NCI-H345 treated with DMSO at 0.1 percent for 48 hours (cell line): Measurements from ENCODE around the gene NF2.

ENCODE experiments used
- DNase-seq: peaks from one replicate; lab custom pipeline; 2025; ENCODE audit not compliant: unreplicated experiment; lab: John Stamatoyannopoulos, UW

Gene NF2

GRCh38 chr22:29738118-29738815 is 134.8 kb downstream of the NF2 start:
- no peak for DNase-seq

- DNase-seq: no peak
Measured at GRCh38 chr22:29739346-29739875, 136.0 kb downstream of the NF2 start.

GRCh38 chr22:29740216-29740615 is 136.8 kb downstream of the NF2 start:
- no peak for DNase-seq

- no peak for DNase-seq
Measured at GRCh38 chr22:29741926-29742325, 138.5 kb downstream of the NF2 start.

GRCh38 chr22:29742326-29742725 is 138.9 kb downstream of the NF2 start:
- DNase-seq: no peak

GRCh38 chr22:29744902-29745301 is 141.5 kb downstream of the NF2 start:
- peak; percentile 23 for DNase-seq

- no peak for DNase-seq
Measured at GRCh38 chr22:29747832-29748231, 144.4 kb downstream of the NF2 start.
